ENCODE measurements around the gene ZKSCAN1.
A peak's percentile ranks its signal among the peaks of the same experiment; 100 is the strongest.

Gene ZKSCAN1

DNA sequence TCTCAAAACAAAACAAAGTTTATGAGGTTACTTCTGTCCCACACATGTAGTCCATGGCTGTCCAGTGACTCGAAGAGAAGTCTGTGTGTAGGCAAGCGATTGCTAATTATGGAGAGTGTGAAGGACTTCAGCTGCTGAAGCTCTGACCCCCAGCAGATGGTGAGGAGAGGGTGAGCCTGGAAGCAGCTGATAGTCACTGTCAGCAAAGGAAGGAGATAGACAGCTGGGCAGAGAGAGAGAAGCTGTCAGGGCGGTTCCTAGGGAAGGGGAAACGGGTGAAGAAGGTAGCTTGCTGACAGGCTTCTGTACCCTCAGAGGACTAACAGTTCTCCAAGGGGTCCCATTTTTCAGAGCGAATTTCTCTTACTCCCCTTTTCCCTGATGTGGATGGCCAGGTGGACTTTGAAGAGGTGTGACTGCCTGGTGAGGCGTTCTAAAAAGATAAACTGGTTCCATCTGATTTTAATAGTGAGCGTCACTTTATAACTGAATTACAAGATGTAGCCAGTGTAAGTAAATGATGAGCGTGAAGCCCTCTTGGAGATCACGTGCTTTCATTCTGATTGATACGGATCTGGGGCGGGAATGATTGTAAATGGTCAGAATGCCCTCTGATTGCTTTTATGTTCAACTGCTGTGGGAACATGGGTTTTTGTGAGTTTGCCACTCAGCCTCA, 46.3 kb downstream of the ZKSCAN1 start:
- TF ChIP-seq, protein P1, sequence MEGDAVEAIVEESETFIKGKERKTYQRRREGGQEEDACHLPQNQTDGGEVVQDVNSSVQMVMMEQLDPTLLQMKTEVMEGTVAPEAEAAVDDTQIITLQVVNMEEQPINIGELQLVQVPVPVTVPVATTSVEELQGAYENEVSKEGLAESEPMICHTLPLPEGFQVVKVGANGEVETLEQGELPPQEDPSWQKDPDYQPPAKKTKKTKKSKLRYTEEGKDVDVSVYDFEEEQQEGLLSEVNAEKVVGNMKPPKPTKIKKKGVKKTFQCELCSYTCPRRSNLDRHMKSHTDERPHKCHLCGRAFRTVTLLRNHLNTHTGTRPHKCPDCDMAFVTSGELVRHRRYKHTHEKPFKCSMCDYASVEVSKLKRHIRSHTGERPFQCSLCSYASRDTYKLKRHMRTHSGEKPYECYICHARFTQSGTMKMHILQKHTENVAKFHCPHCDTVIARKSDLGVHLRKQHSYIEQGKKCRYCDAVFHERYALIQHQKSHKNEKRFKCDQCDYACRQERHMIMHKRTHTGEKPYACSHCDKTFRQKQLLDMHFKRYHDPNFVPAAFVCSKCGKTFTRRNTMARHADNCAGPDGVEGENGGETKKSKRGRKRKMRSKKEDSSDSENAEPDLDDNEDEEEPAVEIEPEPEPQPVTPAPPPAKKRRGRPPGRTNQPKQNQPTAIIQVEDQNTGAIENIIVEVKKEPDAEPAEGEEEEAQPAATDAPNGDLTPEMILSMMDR (IDR thresholded peaks at IDR 0.05) = no peak
- no peak overlapping the region for H3K27ac ChIP-seq
- DNase-seq (ENCODE audit: low spot score) = no peak
- no peak overlapping the region for H3K4me3 ChIP-seq

- Histone ChIP-seq H3K4me3 (no peak overlapping the region), H3K27ac (no peak overlapping the region)
- TF ChIP-seq, protein P1 (IDR thresholded peaks at IDR 0.05) = no peak
- DNase-seq (ENCODE audit: low spot score) = no peak
Measured at GRCh38 chr7:100063376-100063775, 48.0 kb downstream of the ZKSCAN1 start.

DNA sequence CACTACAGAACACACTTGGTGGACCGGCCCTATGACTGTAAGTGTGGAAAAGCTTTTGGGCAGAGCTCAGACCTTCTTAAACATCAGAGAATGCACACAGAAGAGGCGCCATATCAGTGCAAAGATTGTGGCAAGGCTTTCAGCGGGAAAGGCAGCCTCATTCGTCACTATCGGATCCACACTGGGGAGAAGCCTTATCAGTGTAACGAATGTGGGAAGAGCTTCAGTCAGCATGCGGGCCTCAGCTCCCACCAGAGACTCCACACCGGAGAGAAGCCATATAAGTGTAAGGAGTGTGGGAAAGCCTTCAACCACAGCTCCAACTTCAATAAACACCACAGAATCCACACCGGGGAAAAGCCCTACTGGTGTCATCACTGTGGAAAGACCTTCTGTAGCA, 48.8 kb downstream of the ZKSCAN1 start:
- H3K4me3 ChIP-seq = no peak overlapping the region
- TF ChIP-seq, protein P1 (IDR thresholded peaks at IDR 0.05) = no peak
- no peak for DNase-seq (ENCODE audit: low spot score)
- H3K27ac ChIP-seq = no peak overlapping the region

DNA sequence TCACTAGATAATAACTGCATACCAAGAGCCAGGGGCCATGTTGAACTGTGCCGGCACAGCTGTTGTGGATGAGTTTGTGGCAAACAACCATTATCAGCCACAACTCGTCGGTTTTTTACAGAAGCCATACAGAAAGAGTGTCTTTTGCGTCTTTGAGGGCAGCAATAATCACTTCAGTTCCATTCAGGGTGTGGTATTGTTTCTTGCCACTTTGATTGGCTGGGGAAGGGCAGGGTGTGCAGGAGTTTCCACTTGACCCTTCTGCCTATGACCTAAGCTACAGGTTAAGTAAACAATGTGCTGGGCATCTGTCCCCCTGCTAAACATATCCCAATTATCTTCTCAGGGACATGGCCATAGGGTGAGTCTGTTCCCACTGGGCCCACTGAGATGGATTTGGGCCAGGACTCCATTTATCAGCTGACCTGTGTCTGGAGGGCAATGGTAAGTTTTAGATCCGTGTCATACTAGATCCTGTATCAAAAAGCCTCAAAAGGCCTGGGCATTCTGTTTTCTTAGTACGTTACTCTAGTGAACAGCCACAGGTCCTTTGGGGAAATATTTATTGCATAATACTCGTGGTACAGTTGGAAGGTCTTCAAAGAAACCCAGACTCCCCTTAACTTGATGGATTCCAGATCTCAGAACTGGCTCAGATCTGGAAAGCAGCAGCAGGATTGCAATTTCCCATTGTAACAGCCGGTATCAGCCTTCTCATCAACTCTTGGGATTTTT, 50.2 kb downstream of the ZKSCAN1 start:
- no peak for DNase-seq (ENCODE audit: low spot score)
- Histone ChIP-seq H3K27ac (peak overlapping the region; percentile 14 to 68), H3K4me3 (no peak overlapping the region)
- TF ChIP-seq, protein P1 (IDR thresholded peaks at IDR 0.05) = no peak

GRCh38 chr7:100066953-100067352, 51.6 kb downstream of the ZKSCAN1 start:
- no peak overlapping the region for H3K27ac ChIP-seq
- H3K4me3 ChIP-seq = no peak overlapping the region
- no peak for DNase-seq (ENCODE audit: low spot score)
- TF ChIP-seq, protein P1 (IDR thresholded peaks at IDR 0.05) = no peak

DNA sequence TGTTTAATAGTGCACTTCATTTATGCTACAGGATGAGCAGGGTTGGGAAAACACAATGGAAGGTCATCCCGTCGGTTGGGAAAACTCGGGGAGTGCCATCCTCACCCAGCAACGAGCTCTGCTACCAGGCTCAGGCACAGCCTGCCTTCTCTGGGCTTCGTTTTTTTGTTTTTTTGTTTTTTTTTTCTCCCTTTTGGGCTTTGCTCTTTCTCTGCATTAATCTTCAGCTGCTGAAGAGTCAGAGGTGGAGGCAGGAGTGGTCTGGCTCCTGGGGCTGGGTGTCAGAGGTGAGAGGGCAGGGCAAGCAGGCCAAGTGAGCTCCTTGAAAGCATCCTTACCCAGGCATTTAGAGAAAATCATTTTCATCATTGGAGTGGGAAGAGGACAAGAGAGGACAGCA, 54.6 kb downstream of the ZKSCAN1 start:
- no peak overlapping the region for H3K4me3 ChIP-seq
- DNase-seq (ENCODE audit: low spot score) = no peak
- TF ChIP-seq, protein P1 (IDR thresholded peaks at IDR 0.05) = no peak
- no peak overlapping the region for H3K27ac ChIP-seq
